BLaER1 (cell line): Measurements from ENCODE around the gene TTC38.
"Not testable (repeated sequence)": the region's sequence is repeated elsewhere in the genome, so short reads cannot be mapped to it uniquely, and the experiment has no call there.

ENCODE experiments used
- H3K27ac ChIP-seq: shearing (Covaris generic); formaldehyde crosslinking; 2 replicates; pipeline ENCODE4 v1.8.1; 2022
- H3K27me3 ChIP-seq: shearing (Covaris generic); formaldehyde crosslinking; 2 replicates; pipeline ENCODE4 v1.8.1; 2022
- H3K36me3 ChIP-seq: shearing (Covaris generic); formaldehyde crosslinking; 2 replicates; pipeline ENCODE4 v1.8.1; 2022
- H3K4me1 ChIP-seq: shearing (Covaris generic); formaldehyde crosslinking; 2 replicates; pipeline ENCODE4 v1.8.1; 2022
- H3K4me2 ChIP-seq: shearing (Covaris generic); formaldehyde crosslinking; 2 replicates; pipeline ENCODE4 v1.8.1; 2022
- H3K4me3 ChIP-seq: shearing (Covaris generic); formaldehyde crosslinking; 2 replicates; pipeline ENCODE4 v1.8.1; 2022
- H3K9ac ChIP-seq: shearing (Covaris generic); formaldehyde crosslinking; 2 replicates; pipeline ENCODE4 v1.8.1; 2022
- H3K9me3 ChIP-seq: shearing (Covaris generic); formaldehyde crosslinking; 2 replicates; pipeline ENCODE4 v1.8.1; 2022
- H4K20me1 ChIP-seq: shearing (Covaris generic); formaldehyde crosslinking; 2 replicates; pipeline ENCODE4 v1.8.1; 2022
- Cebpa-rat ChIP-seq: shearing (Covaris generic); IDR thresholded peaks from 2 replicates; pipeline ENCODE4 v1.8.1; 2022

TTC38 gene

GRCh38 chr22:46300491-46300890 lies 32.7 kb downstream of the TTC38 start:
- Histone ChIP-seq H3K4me1 (peaks cover 45% of the 10 kb centered on the region), H3K36me3 (peaks cover 71% of the 10 kb centered on the region)

DNA sequence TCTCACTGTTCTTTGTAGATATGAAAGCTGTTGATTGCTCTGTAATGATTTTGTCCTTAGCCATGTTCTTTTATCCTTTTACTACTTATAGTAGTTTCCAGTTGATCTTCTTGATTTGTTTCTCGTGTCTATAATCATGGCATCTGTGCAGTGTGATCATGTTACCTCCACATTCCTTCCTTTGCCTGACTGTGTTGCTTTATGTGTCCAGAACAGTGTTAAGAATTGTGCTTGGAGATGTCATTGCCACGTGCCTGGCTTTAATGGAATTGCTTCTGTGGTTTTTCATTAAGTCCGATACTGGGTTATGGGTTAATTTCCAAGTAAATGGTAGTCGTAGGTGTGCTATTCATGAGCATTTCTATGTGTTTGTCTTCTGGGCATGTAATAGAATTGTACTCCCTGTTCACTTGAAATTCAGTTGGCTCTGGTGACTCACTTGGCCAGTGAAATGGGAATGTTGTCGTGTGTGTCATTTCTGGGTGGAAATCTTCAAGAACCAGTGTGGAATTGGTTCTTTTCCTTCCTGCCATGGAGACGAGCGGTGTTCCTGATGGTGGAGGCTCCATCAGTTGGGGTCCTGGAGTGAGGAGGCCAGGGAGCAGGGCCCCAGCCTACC lies 35.6 kb downstream of the TTC38 start:
- Histone ChIP-seq H3K36me3 (peaks cover 93% of the 10 kb centered on the region), H3K4me3 (no peak overlapping the region), H4K20me1 (peaks cover 38% of the 10 kb centered on the region), H3K9me3 (no peaks in the 10 kb centered on the region), H3K4me2 (no peak overlapping the region), H3K4me1 (peaks cover 22% of the 10 kb centered on the region), H3K9ac (no peak overlapping the region), H3K27ac (no peak overlapping the region), H3K27me3 (no peaks in the 10 kb centered on the region)
- TF ChIP-seq Cebpa-rat: no peak

More at GRCh38 chr22:46300491-46300890, 32.7 kb downstream of the TTC38 start:
- TF ChIP-seq Cebpa-rat: no peak
- Histone ChIP-seq H3K27me3 (no peaks in the 10 kb centered on the region), H4K20me1 (peaks cover 27% of the 10 kb centered on the region), H3K4me2 (no peak overlapping the region), H3K4me3 (no peak overlapping the region), H3K9me3 (no peaks in the 10 kb centered on the region), H3K9ac (no peak overlapping the region; the same call in 1 of the 2 replicates), H3K27ac (no peak overlapping the region)

DNA sequence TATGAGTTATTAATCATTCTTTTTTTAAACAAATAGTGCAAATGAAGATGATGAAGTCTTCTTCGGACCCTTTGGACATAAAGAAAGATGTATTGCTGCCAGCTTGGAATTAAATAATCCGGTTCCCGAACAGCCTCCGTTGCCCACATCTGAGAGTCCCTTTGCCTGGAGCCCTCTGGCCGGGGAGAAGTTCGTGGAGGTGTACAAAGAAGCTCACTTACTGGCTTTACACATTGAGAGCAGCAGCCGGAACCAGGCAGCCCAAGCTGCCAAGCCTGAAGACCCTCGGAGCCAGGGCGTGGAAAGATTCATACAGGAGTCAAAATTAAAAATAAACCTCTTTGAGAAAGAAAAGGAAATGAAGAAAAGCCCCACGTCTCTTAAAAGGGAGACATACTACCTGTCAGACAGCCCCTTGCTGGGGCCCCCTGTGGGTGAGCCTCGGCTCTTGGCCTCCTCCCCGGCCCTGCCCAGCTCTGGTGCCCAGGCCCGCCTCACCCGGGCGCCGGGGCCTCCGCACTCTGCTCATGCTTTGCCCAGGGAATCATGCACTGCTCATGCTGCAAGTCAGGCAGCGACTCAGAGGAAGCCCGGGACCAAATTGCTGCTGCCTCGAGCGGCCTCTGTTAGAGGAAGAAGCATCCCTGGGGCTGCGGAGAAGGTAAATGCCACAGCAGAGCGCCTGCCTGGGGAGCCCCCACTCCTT lies 40.6 kb downstream of the TTC38 start:
- TF ChIP-seq Cebpa-rat: no peak
- Histone ChIP-seq H3K9ac (no peak overlapping the region), H3K36me3 (peaks cover 96% of the 10 kb centered on the region), H3K4me1 (peaks cover 5% of the 10 kb centered on the region; the same call in 1 of the 2 replicates), H3K4me2 (no peak overlapping the region), H3K4me3 (no peak overlapping the region), H3K27ac (peak overlapping the region; percentile 7; the same call in 1 of the 2 replicates), H3K27me3 (no peaks in the 10 kb centered on the region), H4K20me1 (peaks cover 58% of the 10 kb centered on the region), H3K9me3 (no peaks in the 10 kb centered on the region)

DNA sequence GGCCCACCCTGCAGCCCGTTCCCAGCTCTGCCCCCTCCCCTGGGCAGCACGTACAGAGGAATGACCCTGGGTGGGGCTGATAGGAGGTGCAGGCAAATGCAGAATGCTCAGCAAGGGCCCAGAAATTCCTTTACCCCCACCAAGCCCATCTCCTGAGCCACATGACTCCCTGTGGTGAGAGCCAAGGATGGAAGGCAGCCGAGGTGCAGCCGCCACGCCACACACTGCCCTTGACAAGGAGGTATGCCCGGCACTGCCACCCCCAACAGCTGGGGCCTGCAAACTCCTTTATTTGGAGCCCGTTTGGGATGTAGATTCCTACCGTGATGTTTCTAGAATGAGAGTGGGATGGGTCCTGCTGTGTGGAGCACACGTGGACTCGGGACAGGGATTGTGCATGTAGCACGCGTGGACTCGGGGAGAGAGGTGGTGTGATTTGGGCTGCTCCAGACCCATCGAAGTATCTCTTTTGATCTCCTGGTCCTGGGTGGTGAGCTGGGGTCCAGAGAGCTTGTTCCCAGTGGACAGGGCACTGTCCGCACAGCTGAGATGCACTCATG lies 41.8 kb downstream of the TTC38 start:
- H3K9ac ChIP-seq: no peak overlapping the region
- H3K27me3 ChIP-seq: no peaks in the 10 kb centered on the region
- H3K36me3 ChIP-seq: peaks cover 96% of the 10 kb centered on the region
- H3K4me1 ChIP-seq: no peaks in the 10 kb centered on the region
- H3K4me3 ChIP-seq: no peak overlapping the region
- TF ChIP-seq Cebpa-rat: no peak
- no peak overlapping the region for H3K4me2 ChIP-seq
- peaks cover 46% of the 10 kb centered on the region for H4K20me1 ChIP-seq
- no peaks in the 10 kb centered on the region for H3K9me3 ChIP-seq
- no peak overlapping the region for H3K27ac ChIP-seq

DNA sequence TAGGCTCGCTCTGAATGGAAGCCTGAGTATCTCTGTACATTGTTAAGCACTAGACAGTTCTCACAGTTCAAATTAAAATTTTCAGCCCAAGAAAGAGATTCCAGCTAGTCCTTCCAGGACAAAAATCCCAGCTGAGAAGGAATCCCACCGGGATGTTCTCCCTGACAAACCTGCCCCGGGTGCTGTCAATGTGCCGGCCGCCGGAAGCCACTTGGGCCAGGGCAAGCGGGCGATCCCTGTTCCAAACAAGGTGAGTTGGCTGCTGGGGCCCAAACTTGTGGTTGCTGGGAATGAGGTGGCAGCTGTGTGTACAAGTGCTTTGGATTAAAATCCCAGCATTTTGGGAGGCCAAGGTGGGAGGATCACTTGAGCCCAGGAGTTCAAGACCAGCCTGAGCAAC lies 44.2 kb downstream of the TTC38 start:
- Histone ChIP-seq H3K9ac (no peak overlapping the region), H3K4me3 (no peak overlapping the region), H3K9me3 (no peaks in the 10 kb centered on the region), H3K36me3 (peaks cover 100% of the 10 kb centered on the region), H3K4me1 (no peaks in the 10 kb centered on the region), H4K20me1 (peaks cover 36% of the 10 kb centered on the region), H3K4me2 (no peak overlapping the region), H3K27ac (no peak overlapping the region; the same call in 1 of the 2 replicates), H3K27me3 (no peaks in the 10 kb centered on the region)
- TF ChIP-seq Cebpa-rat: no peak

DNA sequence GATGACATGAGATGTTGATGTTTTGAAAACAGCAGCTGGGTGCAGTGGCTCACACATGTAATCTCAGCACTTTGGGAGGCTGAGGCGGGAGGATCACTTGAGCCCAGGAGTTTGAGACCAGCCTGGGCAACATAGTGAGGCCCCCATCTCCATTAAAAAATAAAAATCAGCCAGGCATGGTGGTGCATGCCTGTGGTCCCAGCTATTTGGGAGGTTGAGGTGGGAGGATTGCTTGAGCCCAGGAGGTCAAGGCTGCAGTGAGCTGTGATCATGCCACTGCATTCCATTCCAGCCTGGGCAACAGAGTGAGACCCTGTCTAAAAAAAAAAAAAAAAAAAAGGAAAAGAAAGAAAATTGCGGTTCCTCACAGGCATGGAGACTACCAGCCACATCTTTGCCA lies 45.0 kb downstream of the TTC38 start:
- not testable (repeated sequence) for H3K9me3 ChIP-seq, H3K9ac ChIP-seq, H3K27me3 ChIP-seq, H3K4me1 ChIP-seq, H3K27ac ChIP-seq, H3K4me2 ChIP-seq, H3K4me3 ChIP-seq
- peaks cover 35% of the 10 kb centered on the region for H4K20me1 ChIP-seq
- peaks cover 100% of the 10 kb centered on the region for H3K36me3 ChIP-seq

- Histone ChIP-seq H3K9ac (no peak overlapping the region), H4K20me1 (peaks cover 28% of the 10 kb centered on the region; the same call in 1 of the 2 replicates), H3K27ac (no peak overlapping the region)
These were observed 48.2 kb downstream of the TTC38 start for GRCh38 chr22:46315976-46316375.

DNA sequence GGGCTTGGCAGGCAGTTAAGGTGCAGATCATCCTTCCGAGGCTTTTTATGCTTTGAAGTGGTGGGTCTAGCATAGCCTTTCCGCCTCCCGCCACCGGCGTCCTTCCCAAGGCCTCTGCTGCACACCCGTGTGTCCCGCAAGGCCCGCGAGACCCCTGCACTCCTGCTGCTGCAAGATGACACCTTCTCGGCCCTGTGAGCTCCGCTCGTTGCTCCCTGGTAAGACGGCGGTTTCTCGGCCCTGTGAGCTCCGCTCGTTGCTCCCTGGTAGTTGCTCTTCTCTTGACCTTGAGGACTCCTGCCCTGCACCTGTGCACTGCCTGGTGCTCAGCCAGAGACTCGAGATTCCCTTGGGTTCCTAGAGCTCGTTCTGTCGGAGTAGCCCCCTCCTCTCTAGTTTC lies 49.8 kb downstream of the TTC38 start:
- Histone ChIP-seq H3K4me1 (no peaks in the 10 kb centered on the region), H3K36me3 (peaks cover 100% of the 10 kb centered on the region), H3K27me3 (no peaks in the 10 kb centered on the region), H3K4me2 (no peak overlapping the region), H4K20me1 (peaks cover 34% of the 10 kb centered on the region; the same call in 1 of the 2 replicates), H3K9ac (no peak overlapping the region), H3K9me3 (no peaks in the 10 kb centered on the region), H3K27ac (no peak overlapping the region), H3K4me3 (no peak overlapping the region)
- TF ChIP-seq Cebpa-rat: no peak

More at GRCh38 chr22:46315976-46316375, 48.2 kb downstream of the TTC38 start:
- no peaks in the 10 kb centered on the region for H3K4me1 ChIP-seq
- no peaks in the 10 kb centered on the region for H3K27me3 ChIP-seq
- no peak overlapping the region for H3K4me3 ChIP-seq
- TF ChIP-seq Cebpa-rat: no peak
- H3K36me3 ChIP-seq: peaks cover 100% of the 10 kb centered on the region
- no peaks in the 10 kb centered on the region for H3K9me3 ChIP-seq
- H3K4me2 ChIP-seq: no peak overlapping the region

- Histone ChIP-seq H3K27ac (no peak overlapping the region), H3K9ac (no peak overlapping the region), H3K4me1 (no peaks in the 10 kb centered on the region), H3K4me3 (no peak overlapping the region), H3K9me3 (no peaks in the 10 kb centered on the region), H3K27me3 (no peaks in the 10 kb centered on the region), H3K4me2 (no peak overlapping the region), H3K36me3 (peaks cover 100% of the 10 kb centered on the region), H4K20me1 (peaks cover 41% of the 10 kb centered on the region; the same call in 1 of the 2 replicates)
- no peak for TF ChIP-seq Cebpa-rat
These were observed 50.8 kb downstream of the TTC38 start for GRCh38 chr22:46318576-46318975.

- H3K4me3 ChIP-seq: no peak overlapping the region
- H3K27ac ChIP-seq: no peak overlapping the region
- no peak overlapping the region; the same call in 1 of the 2 replicates for H3K9ac ChIP-seq
- H3K4me1 ChIP-seq: no peaks in the 10 kb centered on the region
- H3K9me3 ChIP-seq: no peaks in the 10 kb centered on the region
- TF ChIP-seq Cebpa-rat: no peak
- no peak overlapping the region for H3K4me2 ChIP-seq
- no peaks in the 10 kb centered on the region for H3K27me3 ChIP-seq
- peaks cover 41% of the 10 kb centered on the region; the same call in 1 of the 2 replicates for H4K20me1 ChIP-seq
- H3K36me3 ChIP-seq: peaks cover 100% of the 10 kb centered on the region
These were observed 51.5 kb downstream of the TTC38 start for GRCh38 chr22:46319319-46319718.
